CD4-positive, alpha-beta T cell treated with Interleukin-4 for 4 hours (primary cell): Measurements from ENCODE around the gene RNPEPL1.
"Not testable (repeated sequence)": the region's sequence is repeated elsewhere in the genome, so short reads cannot be mapped to it uniquely, and the experiment has no call there.

Experiments used
- DNase-seq: peaks from one replicate; pipeline ENCODE4 v3.0.0-alpha.2; 2020

RNPEPL1 gene

GRCh38 chr2:240538031-240538780 is 30.1 kb upstream of the RNPEPL1 start:
- DNase-seq, result no peak

GRCh38 chr2:240539101-240539500 is 29.2 kb upstream of the RNPEPL1 start:
- not testable (repeated sequence) for DNase-seq

GRCh38 chr2:240539906-240540305 is 28.4 kb upstream of the RNPEPL1 start:
- DNase-seq, result no peak

GRCh38 chr2:240551288-240551687 is 17.0 kb upstream of the RNPEPL1 start:
- DNase-seq, result no peak

- DNase-seq, result no peak
Measured at GRCh38 chr2:240551811-240552210, 16.5 kb upstream of the RNPEPL1 start.

GRCh38 chr2:240553956-240554480 is 14.3 kb upstream of the RNPEPL1 start:
- DNase-seq, result no peak

GRCh38 chr2:240554767-240555493 is 13.4 kb upstream of the RNPEPL1 start:
- no peak for DNase-seq

GRCh38 chr2:240555541-240556250 is 12.6 kb upstream of the RNPEPL1 start:
- no peak for DNase-seq

GRCh38 chr2:240556553-240557100 is 11.7 kb upstream of the RNPEPL1 start:
- DNase-seq, result peak; percentile 82

- DNase-seq, result no peak
Measured at GRCh38 chr2:240557101-240557751, 11.1 kb upstream of the RNPEPL1 start.

- peak; percentile 51 for DNase-seq
Measured at GRCh38 chr2:240557808-240558207, 10.5 kb upstream of the RNPEPL1 start, which contains the start of gene ANKMY1. Gene ANKMY1 (minus strand): TSS chr2:240557988. CDS start chr2:240557335, 653 bp downstream.

GRCh38 chr2:240558236-240558761 is 10.0 kb upstream of the RNPEPL1 start:
- DNase-seq, result no peak

- no peak for DNase-seq
Measured at GRCh38 chr2:240559286-240559685, 9.0 kb upstream of the RNPEPL1 start.

GRCh38 chr2:240560084-240560479 is 8.2 kb upstream of the RNPEPL1 start, which contains the start of gene DUSP28:
Gene DUSP28 (plus strand): TSS chr2:240560357. CDS start chr2:240560685, 328 bp downstream.
- DNase-seq, result peak; percentile 88

- peak; percentile 98 for DNase-seq
Measured at GRCh38 chr2:240560480-240561324, 7.6 kb upstream of the RNPEPL1 start.

GRCh38 chr2:240561325-240561971 is 6.8 kb upstream of the RNPEPL1 start:
- DNase-seq, result peak; percentile 73

- DNase-seq, result not testable (repeated sequence)
Measured at GRCh38 chr2:240563231-240563630, 5.1 kb upstream of the RNPEPL1 start.

- no peak for DNase-seq
Measured at GRCh38 chr2:240563951-240564560, 4.2 kb upstream of the RNPEPL1 start.

- DNase-seq, result peak; percentile 34
Measured at GRCh38 chr2:240564561-240565332, 3.5 kb upstream of the RNPEPL1 start.
